ENCODE results near the gene CNOT2.
"Not testable (repeated sequence)": the region's sequence is repeated elsewhere in the genome, so short reads cannot be mapped to it uniquely, and the experiment has no call there.

CNOT2 gene

DNA sequence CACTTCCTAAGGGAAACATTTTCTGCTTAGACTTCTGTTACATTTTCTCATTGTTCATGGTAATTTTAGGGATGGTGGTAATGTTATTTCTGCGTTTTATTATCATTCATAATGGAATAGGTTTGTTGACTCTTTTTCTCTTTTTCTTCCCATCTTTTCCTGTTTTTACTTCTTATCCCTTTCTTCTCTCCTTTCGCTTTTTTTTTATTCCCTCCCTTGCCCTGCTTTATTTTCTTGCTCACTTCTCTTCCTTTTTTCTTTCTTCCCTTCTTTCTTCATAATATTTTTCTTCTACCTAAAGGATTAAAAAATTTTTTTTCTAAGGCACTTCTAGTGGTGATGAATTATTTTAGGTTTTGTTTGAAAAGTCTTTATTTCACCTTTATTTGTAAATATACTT is 45.6 kb downstream of the CNOT2 start:
- Histone ChIP-seq H3K27ac (no peak overlapping the region), H3K36me3 (peaks cover 18% of the 10 kb centered on the region), H3K4me3 (ENCODE audit: low read depth, low read length) (no peak overlapping the region), H3K27me3 (ENCODE audit: insufficient read depth, low read depth, severe bottlenecking) (no peaks in the 10 kb centered on the region), H3K9me3 (ENCODE audit: severe bottlenecking) (no peaks in the 10 kb centered on the region)
- TF ChIP-seq, protein P1, sequence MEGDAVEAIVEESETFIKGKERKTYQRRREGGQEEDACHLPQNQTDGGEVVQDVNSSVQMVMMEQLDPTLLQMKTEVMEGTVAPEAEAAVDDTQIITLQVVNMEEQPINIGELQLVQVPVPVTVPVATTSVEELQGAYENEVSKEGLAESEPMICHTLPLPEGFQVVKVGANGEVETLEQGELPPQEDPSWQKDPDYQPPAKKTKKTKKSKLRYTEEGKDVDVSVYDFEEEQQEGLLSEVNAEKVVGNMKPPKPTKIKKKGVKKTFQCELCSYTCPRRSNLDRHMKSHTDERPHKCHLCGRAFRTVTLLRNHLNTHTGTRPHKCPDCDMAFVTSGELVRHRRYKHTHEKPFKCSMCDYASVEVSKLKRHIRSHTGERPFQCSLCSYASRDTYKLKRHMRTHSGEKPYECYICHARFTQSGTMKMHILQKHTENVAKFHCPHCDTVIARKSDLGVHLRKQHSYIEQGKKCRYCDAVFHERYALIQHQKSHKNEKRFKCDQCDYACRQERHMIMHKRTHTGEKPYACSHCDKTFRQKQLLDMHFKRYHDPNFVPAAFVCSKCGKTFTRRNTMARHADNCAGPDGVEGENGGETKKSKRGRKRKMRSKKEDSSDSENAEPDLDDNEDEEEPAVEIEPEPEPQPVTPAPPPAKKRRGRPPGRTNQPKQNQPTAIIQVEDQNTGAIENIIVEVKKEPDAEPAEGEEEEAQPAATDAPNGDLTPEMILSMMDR (IDR thresholded peaks at IDR 0.05; ENCODE audit: low read depth, low read length): no peak
- DNase-seq: no peak

DNA sequence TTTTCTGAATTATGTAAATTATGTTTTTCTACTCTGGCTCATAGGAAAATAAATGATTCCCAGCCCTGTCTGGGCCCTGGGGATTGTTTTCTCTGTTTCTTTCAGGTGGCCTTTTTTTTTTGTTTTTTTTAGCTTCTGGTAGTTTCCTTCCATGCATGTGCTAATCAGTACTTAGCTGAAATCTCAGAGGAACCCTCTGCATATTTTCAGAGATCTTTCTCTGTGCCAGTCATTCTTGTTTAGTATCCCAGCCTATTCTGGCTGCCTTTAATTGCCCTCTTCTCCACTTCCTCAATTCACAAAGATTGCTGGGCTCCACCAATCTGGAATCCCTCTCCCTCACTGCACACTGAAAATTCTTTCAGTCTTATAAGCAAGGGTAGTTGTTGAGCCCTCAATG is 46.9 kb downstream of the CNOT2 start:
- TF ChIP-seq, protein P1 (IDR thresholded peaks at IDR 0.05; ENCODE audit: low read depth, low read length): no peak
- Histone ChIP-seq H3K36me3 (peaks cover 22% of the 10 kb centered on the region), H3K27me3 (ENCODE audit: insufficient read depth, low read depth, severe bottlenecking) (no peaks in the 10 kb centered on the region), H3K4me3 (ENCODE audit: low read depth, low read length) (no peak overlapping the region), H3K9me3 (ENCODE audit: severe bottlenecking) (no peaks in the 10 kb centered on the region), H3K27ac (no peak overlapping the region)
- DNase-seq: no peak

DNA sequence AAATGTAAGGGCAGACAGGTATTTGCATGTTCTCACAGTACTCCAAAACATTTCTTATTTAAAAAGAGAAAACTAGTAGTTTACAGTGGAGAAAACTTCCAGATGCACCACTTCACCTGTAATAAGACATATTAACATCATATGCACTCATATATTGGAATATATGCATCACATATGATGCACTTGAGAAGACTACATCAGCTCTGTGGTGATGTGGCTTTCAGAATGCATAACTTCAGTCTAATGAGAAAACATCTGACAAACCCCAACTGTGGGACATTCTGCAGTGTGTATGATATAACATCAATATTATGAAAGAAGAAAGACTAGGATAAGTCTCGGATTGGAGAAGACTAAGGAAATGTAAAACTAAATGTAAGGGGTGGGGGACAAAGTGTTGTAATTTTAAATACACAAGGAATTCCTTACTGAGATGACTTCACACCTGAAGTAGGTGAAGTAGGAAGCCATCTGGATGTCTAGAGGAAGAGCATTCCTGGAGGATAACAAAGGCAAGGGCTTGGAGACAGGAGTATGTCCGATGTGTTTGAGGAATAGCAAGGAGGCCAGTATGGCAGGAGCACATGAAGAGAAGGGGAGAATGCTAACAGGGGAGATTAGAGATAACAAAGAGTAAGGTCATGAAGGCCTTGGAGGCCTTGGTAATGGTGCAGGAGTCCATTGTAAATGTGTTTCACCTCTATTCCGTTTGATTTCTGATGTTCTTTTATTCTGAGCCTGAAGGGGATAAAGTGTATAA is 49.0 kb downstream of the CNOT2 start:
- Histone ChIP-seq H3K36me3 (peaks cover 18% of the 10 kb centered on the region), H3K27me3 (ENCODE audit: insufficient read depth, low read depth, severe bottlenecking) (no peaks in the 10 kb centered on the region), H3K27ac (no peak overlapping the region), H3K4me3 (ENCODE audit: low read depth, low read length) (no peak overlapping the region), H3K9me3 (ENCODE audit: severe bottlenecking) (no peaks in the 10 kb centered on the region)
- TF ChIP-seq, protein P1 (IDR thresholded peaks at IDR 0.05; ENCODE audit: low read depth, low read length): no peak
- no peak for DNase-seq

DNA sequence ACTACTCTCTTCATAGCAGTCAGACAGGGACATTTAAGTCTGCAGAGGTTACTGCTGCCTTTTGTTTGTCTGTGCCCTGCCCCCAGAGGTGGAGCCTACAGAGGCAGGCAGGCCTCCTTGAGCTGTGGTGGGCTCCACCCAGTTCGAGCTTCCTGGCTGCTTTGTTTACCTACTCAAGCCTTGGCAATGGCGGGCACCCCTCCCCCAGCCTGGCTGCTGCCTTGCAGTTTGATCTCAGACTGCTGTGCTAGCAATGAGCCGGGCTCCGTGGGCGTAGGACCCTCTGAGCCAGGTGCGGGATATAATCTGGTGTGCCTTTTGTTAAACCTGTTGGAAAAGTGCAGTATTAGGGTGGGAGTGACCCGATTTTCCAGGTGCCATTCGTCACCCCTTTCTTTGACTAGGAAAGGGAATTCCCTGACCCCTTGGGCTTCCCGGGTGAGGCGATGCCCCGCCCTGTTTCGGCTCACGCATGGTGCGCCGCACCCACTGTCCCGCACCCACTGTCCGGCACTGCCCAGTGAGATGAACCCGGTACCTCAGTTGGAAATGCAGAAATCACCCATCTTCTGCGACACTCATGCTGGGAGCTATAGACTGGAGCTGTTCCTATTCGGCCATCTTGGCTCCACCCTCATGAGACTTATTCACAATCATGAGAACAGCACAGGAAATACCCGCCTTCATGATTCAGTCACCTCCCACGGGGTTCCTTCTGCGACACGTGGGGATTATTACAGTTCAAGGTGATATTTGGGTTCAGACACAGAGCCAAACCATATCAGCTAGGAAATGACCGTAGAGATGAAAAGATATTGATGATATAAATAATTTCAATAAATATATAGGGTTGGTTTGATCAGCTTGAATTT is 61.7 kb downstream of the CNOT2 start:
- not testable (repeated sequence) for H3K27ac ChIP-seq; H3K9me3 ChIP-seq (ENCODE audit: severe bottlenecking); DNase-seq

DNA sequence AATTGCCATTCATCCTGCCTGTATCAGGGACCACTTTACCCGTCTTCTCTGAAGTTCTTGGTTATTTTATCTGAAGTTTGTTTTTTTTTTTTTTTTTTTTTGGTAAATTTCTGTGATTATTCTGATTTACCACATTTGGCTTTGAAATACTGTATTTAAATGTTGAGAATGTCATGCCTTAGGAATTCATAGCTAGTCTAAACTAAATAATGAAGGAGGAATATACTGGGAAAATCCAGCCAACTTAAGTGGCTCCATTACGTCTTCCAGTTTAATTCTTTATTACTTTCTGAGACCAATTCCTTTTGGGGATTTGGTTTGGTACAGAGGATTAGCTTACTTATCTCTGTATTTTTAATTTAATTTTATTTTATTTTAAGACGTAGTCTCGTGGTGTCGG is 62.6 kb downstream of the CNOT2 start:
- H3K9me3 ChIP-seq (ENCODE audit: severe bottlenecking): no peaks in the 10 kb centered on the region
- H3K36me3 ChIP-seq: peaks cover 2% of the 10 kb centered on the region
- H3K27me3 ChIP-seq (ENCODE audit: insufficient read depth, low read depth, severe bottlenecking): no peaks in the 10 kb centered on the region
- H3K27ac ChIP-seq: no peak overlapping the region
- DNase-seq: no peak
- TF ChIP-seq, protein P1 (IDR thresholded peaks at IDR 0.05; ENCODE audit: low read depth, low read length): no peak
- no peak overlapping the region for H3K4me3 ChIP-seq (ENCODE audit: low read depth, low read length)

More for the DNA sequence above, 61.7 kb downstream of the CNOT2 start:
- not testable (repeated sequence) for H3K4me3 ChIP-seq (ENCODE audit: low read depth, low read length); H3K27me3 ChIP-seq (ENCODE audit: insufficient read depth, low read depth, severe bottlenecking); H3K36me3 ChIP-seq

DNA sequence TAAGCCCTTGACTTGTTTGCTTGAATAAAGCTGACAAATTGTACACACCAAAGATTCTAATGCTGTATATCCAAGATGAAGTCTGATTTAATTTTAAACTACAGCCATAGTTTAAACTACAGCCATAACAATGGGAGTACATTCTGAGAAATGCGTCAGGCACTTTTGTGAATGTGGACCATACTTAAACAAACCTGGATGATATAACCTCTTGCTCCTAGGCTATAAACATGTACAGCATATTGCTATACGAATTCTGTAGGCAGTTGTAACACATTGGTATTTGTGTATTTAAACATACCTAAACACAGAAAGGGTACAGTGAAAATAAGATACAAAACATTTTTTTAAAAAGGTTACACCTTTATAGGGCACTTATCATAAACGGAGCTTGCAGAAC is 63.4 kb downstream of the CNOT2 start:
- no peak for DNase-seq
- peaks cover 4% of the 10 kb centered on the region for H3K36me3 ChIP-seq
- H3K4me3 ChIP-seq (ENCODE audit: low read depth, low read length): no peak overlapping the region
- H3K27ac ChIP-seq: no peak overlapping the region
- no peaks in the 10 kb centered on the region for H3K9me3 ChIP-seq (ENCODE audit: severe bottlenecking)
- TF ChIP-seq, protein P1 (IDR thresholded peaks at IDR 0.05; ENCODE audit: low read depth, low read length): no peak
- H3K27me3 ChIP-seq (ENCODE audit: insufficient read depth, low read depth, severe bottlenecking): no peaks in the 10 kb centered on the region
